SIG-M5 (cell line): Measurements from ENCODE around the gene TAF12.
"Not testable (repeated sequence)": the region's sequence is repeated elsewhere in the genome, so short reads cannot be mapped to it uniquely, and the experiment has no call there.

Source experiments
- DNase-seq: peaks from one replicate; lab custom pipeline; 2025; lab: John Stamatoyannopoulos, UW

The TAF12 gene, protein sequence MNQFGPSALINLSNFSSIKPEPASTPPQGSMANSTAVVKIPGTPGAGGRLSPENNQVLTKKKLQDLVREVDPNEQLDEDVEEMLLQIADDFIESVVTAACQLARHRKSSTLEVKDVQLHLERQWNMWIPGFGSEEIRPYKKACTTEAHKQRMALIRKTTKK

DNA sequence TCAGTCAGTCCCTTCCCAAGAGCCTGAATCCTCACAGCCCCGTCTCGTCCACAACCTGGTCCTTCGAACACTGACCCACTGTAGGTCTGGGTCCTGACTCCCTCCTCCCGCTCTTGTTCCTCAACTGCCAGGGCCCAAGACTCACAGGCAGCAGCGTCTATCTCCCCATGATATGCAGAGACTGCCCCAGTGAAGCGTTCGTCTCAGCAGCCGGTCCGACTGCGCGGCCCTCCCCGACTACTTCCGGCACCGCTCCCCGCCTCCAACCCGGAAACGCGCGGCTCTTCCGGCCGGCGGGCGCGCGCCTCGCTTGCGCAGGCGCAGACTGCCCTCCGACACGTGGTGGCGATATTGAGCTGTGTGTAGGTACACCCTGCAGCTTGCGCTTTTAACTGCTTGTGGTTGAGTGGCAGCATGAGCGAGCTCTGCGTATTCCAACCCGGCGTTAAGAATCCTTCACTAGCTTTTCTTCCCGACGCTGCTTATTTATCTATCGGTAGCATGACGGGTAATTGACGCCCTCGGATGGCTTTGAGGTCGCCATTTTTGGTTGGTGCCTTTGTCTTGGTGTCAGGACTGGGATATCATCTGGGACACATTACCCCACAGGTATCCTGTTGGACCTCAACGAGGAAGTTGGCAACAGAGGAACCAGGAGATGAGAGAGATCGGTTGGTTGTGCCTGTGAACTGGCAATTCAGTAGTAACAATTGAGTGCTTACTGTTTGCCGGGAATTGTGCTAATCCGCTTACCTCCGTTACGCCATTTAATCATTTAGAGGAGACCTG, at the start of gene TAF12:
Gene TAF12, minus strand, starts transcription at position 221 of the 789 bp plus-strand sequence. CDS start 20,986 bp downstream, outside the sequence.
- peak; percentile 80 for DNase-seq

DNA sequence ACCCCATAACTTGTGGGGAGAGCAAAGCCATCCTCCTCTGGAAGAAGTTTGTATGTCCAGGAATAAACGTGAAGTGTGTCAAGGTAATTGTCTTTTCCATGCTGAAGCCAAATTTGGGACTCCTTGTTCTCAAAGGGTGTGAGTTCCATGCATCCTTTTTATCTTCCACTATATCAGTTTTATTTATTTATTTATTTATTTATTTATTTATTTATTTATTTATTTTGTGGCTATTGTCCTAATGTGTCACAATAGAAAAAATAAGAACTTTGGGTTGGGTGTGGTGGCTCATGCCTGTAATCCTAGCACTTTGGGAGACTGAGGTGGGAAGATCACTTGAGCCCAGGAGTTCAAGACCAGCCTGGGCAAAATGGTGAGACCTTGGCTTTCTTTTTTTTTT, 48.8 kb upstream of the TAF12 start:
- not testable (repeated sequence) for DNase-seq

DNA sequence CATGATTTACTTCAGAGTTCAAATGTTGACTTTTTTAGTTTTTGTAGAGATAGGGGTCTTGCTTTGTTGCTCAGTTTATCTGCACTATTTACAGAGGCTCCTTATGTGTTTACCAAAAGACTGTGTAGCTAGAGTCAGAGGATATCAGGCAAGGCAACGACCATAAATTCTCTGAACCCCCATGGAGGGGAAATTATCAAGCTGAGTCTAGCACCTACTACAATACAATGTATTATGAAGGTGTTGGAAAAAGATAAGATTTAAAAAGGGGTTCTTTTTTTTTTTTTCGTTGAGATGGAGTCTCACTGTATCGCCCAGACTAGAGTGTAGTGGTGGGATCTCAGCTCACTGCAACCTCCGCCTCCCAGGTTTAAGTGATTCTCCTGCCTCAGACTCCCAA, 42.1 kb upstream of the TAF12 start:
- no peak for DNase-seq

DNA sequence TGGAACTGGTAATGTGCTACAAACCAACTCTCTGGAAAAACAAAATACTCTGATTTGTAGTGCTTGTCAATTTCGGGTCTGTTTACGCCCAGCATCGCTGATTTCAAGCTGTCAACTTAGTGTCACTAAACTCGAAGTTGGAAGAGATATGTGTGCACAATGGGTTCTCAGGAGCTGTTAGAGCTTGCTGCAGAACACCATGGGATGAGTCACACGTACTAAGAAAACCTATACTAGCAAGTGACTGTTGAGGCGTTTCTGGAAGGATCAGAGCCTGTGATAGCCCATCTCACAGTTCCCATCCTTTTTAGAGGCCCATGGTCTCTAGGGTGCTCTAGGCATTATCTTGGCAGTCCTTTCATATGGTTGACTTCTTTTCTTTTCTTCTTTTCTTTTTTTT, 40.0 kb upstream of the TAF12 start:
- DNase-seq = no peak

DNA sequence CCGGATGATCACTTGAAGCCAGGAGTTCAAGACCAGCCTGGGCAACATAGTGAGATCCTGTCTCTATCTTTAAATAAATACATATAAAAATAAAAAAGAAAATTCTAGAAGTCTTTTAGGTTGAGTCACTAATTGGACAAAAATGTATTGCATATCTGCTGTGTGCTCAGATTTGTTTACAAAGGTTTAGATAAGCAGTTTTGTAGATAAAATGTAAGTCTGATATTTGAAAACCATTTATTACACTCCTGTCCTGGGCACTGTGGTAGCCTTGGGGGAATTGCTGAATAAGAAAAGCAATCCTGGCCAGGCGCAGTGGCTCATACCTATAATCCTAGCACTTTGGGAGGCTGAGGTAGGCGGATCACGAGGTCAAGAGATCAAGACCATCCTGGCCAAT, 37.3 kb upstream of the TAF12 start:
- no peak for DNase-seq

DNA sequence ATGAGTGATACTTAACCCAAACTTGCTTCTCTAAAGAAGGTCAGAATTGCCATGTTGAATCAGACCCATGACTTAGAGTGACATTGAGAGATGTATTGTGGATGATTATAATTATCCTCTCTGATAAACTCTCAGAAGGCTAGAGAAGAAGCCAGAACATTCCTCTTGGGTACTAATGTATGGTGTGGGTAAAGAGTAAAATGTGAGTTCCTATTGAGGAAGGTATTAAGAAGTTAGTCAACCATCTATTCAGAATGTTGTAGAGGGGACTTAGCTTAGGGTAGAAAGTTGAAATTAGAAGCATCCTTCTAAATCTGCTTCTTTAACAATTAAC, 33.0 kb upstream of the TAF12 start:
- DNase-seq = no peak

DNA sequence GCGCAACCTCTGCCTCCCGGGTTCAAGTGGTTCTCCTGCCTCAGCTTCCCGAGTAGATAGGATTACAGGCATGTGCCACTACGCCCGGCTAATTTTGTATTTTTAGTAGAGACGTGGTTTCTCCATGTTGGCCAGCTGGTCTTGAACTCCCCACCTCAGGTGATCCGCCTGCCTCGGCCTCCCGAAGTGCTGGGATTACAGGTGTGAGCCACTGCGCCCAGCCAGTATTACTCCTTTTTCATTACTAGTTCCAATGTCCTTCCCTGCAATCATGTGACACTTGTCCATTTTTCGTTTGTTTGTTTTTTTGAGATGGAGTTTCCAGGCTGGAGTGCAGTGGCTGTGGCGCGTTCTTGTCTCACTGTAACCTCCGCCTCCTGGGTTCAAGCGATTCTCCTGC, 30.1 kb upstream of the TAF12 start:
- not testable (repeated sequence) for DNase-seq

DNA sequence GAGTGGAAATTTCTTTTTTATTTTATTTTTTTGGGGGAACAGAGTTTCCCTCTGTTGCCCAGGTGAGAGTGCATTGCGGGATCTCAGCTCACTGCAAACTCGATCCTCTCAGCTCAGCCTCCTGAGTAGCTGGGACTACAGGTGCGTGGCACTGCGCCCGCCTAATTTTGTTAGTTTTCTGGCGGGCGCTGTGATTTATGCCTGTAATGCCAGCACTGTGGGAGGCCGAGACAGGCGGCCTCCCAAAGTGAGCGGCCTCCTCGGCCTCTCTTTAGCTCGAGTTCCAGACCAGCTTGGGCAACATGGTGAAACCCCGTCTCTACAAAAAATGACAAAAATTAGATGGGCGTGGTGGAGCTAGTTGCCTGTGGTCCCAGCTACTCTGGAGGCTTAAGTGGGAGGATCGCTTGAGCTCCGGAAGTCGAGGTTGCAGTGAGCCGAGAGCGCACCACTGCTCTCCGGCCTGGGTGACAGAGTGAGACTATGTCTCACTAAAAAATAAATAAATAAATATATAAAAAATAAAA, 28.4 kb upstream of the TAF12 start:
- no peak for DNase-seq

DNA sequence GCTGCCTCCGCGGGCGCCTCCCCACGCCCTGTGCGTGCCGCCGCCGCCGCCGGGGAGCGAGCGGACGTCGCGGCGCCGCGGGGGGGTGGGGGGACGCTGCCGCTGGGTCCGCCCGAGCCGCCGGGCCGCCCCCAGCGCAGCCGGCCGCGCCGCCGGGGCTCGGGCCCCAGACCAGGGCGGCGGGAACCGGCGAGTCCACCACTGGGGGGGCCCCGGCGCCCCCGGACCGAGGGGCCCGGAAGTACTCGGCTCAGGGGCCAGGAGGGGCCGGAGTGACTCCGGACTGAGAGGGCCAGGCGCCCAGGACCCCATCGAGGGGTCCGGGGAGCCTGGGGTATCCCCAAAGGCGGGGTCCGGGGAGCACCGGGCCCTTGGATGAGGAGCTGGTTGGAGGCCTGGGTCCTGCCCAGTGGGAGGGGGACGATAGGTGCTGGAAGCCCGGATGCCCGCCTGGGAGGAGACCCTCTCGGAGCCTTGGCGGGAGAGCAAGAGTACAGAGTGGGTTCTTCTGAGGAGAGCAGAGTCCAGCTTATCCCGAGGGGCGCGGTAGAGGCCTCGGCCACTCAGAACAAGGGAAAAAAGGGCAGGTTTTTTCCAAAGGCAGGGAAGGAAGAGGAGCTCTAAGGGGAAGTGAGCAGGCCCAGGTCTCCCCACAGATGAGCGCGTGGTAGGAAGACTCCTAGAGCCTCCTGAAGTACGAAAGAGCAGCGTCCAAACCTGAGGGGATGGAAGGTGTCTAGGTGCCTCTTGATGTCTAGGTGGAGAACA, 26.3 kb upstream of the TAF12 start:
- DNase-seq = no peak

DNA sequence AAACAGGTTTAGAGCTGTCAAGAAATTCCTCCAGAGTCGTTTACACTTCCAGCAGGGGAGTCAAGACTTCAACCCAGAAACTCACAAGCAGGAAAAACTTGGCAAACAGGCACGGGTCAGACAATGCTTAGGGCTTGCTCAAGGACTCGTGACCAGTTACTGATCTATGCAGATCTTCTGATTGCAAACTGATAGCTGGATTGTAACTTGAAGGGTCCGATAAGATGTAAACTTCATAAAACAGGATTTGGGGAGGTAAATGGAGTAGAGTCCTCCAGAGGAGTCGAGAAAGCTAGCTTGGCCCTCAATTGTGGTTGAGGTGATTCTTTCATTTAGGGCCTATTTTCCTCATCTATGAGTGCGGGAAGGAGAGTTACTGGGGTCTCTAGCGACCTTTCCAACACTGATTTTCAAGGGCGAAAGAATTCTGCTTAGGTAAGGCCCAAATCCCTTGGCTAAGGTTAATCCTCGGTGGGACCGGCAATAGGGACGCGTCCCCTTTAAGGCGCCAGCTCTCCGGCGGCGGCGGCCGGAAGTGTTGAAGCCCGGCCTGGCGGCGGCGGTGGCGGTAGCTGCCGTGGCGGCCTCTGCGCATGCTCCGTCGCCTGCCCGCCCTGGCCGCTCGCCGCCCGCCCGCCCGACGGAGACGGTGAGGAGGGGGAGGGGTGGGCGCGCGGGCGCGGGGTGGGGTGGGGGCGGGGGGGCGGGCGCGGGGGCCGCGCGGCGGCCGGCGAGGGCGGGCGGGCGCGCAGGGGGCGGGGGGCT, 25.5 kb upstream of the TAF12 start, which contains the start of gene GMEB1:
Gene GMEB1, plus strand, starts transcription at position 594 of the 765 bp plus-strand sequence. CDS start 14,829 bp downstream, outside the sequence.
- no peak for DNase-seq

DNA sequence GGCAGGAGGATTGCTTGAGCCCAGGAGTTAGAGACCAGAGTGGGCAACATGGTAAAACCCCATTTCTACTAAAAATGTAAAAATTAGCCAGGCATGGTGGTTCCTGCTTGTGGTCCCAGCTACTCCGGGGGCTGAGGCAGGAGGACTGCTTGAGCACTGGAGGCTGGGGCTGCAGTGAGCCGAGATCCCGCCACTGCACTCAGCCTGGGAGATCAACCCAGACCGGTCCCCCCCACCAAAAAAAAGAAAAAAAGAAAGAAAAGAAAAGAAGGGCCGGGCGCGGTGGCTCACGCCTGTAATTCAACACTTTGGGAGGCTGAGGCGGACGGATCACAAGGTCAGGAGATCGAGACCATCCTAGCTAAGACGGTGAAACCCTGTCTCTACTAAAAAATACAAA, 23.9 kb upstream of the TAF12 start:
- no peak for DNase-seq

DNA sequence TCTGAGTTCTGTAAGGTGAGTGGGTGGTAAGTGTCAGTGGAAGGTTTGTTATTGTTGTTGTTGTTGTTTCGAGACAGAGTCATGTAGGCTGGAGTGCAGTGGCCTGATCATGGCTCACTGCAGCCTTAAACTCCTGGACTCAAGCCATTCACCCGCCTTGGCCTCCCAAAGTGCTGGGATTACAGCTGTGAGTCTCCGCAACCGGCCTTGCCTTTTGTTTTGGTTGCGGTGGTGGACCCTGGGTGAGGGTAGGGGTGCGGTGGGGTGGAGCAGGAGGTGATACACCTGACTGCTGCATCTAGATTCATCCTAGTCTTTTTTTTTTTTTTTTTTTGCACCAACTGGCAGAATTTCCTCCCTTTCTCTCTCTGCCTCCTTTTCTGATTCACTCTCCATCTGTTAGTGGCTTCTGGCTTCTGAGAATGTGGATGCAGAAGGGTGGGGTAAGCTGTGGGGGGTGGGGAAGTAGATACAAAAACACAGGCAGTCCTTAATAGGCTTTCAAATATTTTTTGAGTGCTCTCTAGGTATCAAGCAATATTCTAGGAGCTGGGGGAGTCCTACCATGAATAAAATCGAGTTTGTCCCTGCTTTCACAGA, 21.1 kb upstream of the TAF12 start:
- DNase-seq = no peak

DNA sequence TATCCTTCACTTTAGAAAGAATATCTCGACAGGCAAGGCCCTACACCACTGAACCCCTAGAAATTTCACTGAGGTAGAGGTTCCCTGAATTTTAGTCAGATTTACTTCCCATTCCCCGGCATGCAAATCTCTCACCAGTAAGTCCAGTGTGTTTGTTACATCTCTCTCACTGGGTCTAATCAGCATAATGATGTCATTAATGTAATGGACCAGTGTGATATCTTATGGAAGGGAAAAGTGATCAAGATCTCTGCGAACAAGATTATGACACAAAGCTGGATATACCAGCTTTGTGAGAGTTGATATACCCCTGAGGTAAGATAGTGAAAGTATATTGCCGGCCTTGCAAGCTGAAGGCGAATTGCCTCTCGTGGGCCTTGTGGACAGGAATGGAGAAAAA, 13.5 kb upstream of the TAF12 start:
- DNase-seq = no peak

DNA sequence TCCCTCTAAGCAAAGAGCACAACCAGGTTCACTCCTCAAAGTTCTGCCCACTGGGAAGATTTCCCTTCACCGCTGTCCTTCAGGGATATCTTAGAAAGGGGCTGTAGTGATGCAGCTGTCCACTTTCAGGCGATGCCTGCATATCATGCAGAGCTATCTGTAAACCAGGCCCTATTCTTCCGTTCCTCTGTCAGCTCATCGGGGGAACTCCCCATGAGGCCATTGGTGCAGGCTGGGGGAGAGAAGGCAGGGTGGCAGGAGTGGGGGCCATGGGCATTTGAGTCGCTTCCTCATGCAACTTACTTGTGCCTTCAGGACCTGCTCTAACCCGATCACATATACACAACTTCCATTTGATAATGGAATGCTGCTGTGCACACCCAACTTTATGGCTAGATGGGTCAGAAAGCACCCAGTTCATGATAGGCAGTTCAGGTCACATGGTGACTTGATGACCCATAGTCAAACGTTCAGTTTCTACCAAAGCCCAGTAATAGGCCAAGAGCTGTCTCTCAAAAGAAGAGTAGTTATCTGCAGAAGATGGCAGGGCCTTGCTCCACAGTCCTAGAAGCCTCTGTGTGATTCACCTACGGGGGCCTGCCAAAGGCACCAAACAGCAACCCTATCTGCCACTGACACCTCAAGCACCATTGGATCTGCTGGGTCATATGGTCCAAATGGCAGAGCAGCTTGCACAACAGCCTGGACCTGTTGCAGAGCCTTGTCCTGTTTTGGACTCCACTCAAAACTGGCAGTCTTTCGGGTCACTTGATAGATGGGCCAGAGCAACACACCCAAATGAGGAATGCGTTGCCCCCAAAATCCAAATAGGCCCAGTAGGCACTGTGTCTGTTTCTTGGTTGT, 12.8 kb upstream of the TAF12 start:
- not testable (repeated sequence) for DNase-seq

DNA sequence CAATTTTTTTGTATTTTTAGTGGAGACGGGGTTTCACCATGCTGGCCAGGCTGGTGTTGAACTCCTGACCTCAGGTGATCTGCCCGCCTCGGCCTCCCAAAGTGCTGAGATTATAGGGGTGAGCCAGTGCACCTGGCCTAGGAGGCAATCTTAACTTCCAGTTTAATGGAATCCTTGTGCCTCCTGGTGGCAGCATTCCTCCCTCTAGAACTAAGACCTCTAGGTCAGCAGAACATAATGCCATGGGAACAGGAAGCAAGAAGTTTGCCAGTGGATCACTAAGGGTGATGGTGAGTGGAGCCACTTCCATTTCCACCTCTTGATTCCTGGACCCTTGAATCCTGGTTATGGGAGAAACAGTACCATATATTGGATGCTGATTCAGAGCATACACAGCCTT, 11.0 kb upstream of the TAF12 start:
- not testable (repeated sequence) for DNase-seq

DNA sequence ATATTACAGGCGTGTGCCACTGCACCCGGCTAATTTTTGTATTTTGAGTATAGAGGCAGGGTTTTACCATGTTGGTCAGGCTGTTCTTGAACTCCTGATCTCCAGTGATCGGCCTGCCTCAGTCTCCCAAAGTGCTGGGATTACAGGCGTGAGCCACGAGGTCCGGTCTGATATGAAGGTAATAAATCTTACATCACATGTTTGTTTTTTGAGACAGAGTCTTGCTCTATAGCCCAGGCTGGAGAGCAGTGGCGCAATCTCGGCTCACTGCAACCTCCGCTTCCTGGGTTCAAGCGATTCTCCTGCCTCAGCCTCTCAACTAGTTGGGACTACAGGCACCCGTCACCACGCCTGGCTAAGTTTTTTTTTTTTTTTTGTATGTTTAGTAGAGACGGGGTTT, 10.2 kb upstream of the TAF12 start:
- DNase-seq = not testable (repeated sequence)

DNA sequence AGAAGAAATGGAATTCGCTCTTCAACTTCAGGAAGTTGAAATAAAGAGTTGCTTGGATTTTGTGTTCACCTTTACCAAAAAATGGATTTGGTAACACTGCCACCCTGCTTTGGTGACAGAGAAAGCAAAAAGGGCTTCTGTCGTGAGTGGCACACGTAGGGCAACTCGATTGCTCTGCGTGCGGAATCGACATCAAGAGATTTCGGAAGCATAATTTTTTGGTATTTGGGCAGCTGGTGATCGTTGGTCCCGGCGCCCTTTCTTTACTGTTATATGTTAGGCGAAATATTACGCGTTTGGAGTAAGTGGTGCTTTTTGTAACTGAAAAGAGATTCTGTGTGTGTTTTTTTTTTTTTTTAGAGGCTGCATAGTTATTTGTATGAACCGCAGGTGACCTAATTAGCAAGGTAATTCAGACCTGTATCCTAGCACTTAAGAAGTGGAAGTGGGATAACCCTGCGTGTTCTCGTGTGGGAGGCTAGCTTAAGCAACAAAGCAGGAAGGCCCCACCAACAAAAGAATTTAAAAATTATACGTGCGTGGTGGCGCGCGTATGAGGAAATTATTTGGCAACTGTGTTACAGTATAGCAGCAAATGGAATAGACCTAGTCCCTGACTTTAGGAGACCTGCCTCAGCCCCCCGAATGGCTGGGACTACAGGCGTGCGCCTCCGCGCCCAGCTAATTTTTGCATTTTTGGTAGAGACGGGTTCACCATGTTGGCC, 5.8 kb upstream of the TAF12 start, which contains the start of gene RNU11:
Gene RNU11, plus strand, starts transcription at position 127 of the 725 bp plus-strand sequence.
- peak; percentile 95 for DNase-seq

DNA sequence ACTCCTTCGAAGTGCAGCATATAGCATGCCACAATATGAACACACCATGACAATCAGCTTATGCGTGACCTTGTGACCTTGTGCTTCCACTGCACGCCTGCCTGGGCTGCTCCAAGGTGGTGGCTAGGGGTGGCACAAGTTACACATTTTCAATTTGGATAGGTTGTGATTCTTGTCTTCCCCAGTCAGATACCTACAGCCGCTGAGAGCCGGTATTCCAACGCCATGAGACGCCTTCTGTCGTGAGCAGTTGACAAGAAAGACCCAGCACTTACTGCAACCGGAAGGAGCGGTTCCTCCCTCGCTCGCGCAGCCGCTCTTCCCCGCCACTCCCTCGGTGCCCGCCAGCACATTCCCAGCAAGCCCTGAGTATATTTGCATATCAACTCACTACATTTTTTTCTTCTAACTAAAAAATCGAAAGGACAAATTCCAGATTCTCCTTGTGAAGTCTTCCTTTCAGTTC, 5.2 kb upstream of the TAF12 start:
- DNase-seq = peak; percentile 78

DNA sequence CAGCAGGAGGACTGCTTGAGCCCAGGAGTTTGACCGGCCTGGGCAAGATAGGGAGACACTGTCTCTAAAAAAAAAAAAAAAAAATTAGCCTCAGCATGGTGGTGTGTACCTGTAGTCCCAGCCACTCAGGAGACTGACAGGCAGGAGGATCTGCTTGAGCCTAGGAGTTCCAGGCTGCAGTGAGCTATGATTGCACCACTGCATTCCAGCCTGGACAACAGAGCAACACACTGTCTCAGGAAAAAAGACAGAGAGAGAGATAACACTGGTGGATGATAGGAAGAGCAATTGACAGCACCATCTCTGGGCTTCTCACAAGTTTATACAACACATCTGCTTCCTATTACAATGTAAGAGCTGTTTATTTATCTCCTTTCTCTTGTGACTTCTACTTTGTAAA, 3.2 kb upstream of the TAF12 start:
- no peak for DNase-seq

DNA sequence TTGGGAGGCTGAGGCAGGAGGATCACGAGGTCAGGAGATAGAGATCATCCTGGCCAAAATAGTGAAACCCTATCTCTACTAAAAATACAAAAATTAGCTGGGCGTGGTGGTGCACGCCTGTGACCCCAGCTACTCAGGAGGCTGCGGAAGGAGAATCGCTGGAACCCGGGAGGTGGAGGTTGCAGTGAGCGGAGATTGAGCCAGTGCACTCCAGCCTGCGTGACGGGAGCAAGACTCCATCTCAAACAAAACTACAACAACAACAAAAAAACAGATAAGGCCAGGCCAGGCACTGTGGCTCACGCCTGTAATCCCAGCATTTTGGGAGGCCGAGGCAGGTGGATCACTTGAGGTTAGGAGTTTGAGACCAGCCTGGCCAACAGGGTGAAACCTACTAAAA, 2.5 kb upstream of the TAF12 start:
- not testable (repeated sequence) for DNase-seq
